ENCODE data around the gene ASB18. TPM values are rescaled to one million over a fixed set of nuclear protein-coding genes. Genes with fewer than 3 reads are reported as not detected.

Gene ASB18
- total RNA-seq, 4 donors from 2014 or later = not detected

DNA sequence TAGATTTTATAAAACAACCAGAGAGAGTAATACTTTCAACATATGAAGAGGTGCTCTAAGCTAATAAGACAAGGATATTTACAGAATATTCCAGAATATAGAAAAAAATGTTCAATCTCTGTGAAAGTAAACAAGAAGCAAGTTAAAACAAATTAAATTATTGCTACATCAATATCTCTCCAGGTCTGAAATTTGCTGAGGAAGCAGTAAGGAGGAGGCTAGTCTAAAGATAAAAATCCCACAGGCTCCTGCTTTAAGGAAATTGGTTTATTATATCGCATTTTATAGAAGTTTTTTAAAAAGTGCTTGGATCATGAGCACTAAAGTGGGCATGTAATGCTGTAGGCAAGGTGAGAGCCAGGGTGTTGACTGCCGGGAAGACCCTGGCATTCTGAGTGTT is 39.7 kb upstream of the ASB18 start:
- Histone ChIP-seq H3K36me3 (no peaks in the 10 kb centered on the region), H3K27ac (no peak overlapping the region), H3K27me3 (no peaks in the 10 kb centered on the region), H3K4me1 (no peaks in the 10 kb centered on the region), H3K4me3 (no peak overlapping the region), H3K9me3 (no peaks in the 10 kb centered on the region)
- TF ChIP-seq CTCF (IDR thresholded peaks at IDR 0.05) (no peak), POLR2AphosphoS5 (IDR thresholded peaks at IDR 0.05) (no peak), POLR2A (IDR thresholded peaks at IDR 0.05) (no peak), EP300 (IDR thresholded peaks at IDR 0.05; ENCODE audit: low read depth) (no peak)
- in situ Hi-C loops (cut with MboI; ENCODE audit: low pct_ligation_motif_present in 1 of 4, low pct_unique_long_range_greater_than_20kb in 1 of 4, low sequenced_read_pairs in 3 of 4) (no loop called here), intact Hi-C loops (cut with DNase I; ENCODE audit: low total_unique reads) (no loop called here)
- WGBS, 2 donors (ENCODE audit: low coverage in 1 of 2) = 84 to 91% methylated on average over 1 to 2 of the region's 2 CpGs
- DNase-seq = no peak

DNA sequence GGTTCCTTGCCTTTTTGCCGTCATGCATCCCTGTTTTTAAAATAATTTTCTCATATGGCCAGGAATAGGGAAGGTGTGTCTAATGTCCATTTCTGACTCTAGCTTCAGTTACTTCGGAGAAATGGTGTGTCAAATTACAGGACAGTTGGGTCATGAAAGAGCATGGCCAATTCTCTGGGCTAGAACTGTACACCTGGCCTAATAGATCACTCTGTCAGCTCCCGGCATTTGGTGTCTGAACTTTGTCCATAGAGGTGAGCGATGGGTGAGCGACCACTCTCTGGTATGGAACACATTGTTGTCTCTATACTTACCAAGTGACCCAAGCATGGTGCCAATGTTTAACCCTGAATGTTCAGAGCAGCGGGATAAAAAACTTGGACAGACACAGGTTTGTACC is 38.3 kb upstream of the ASB18 start:
- no peaks in the 10 kb centered on the region for H3K9me3 ChIP-seq
- no peak overlapping the region for H3K27ac ChIP-seq
- intact Hi-C loops (cut with DNase I; ENCODE audit: low total_unique reads) (no loop called here), in situ Hi-C loops (cut with MboI; ENCODE audit: low pct_ligation_motif_present in 1 of 4, low pct_unique_long_range_greater_than_20kb in 1 of 4, low sequenced_read_pairs in 3 of 4) (no loop called here)
- 85 to 95% methylated on average over 3 to 6 of the region's 6 CpGs for WGBS, 2 donors (ENCODE audit: low coverage in 1 of 2)
- H3K36me3 ChIP-seq = no peaks in the 10 kb centered on the region
- H3K4me1 ChIP-seq = no peaks in the 10 kb centered on the region
- no peak overlapping the region for H3K4me3 ChIP-seq
- no peaks in the 10 kb centered on the region for H3K27me3 ChIP-seq
- TF ChIP-seq POLR2A (IDR thresholded peaks at IDR 0.05) (no peak), CTCF (IDR thresholded peaks at IDR 0.05) (no peak), EP300 (IDR thresholded peaks at IDR 0.05; ENCODE audit: low read depth) (no peak), POLR2AphosphoS5 (IDR thresholded peaks at IDR 0.05) (no peak)
- DNase-seq = no peak

DNA sequence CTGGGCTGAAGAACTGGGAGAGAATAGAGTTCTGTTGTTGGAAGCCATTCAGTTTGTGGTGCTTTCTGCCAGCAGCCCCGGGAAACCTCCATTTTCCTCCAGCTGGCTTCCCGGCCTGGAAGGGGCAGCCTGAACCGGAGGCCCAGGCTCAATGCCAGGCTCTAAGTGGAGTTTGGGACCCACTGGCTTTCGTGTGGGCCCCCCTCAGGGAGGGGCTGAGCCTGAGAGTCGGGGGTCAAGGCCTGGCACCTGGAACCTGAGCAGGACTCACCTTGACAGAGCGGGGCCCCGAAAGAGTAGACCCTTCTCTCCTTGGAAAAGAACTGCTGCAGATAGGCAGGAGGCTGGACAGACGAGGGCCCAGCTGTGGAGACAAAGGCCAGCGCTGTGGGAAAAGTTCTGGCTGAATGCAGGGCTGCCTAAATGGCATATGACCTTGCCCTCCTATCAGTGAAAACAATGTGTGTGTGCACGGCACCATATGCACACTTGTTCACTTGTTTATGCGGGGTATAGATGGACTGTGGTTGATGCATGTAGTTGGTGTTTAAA is 34.8 kb upstream of the ASB18 start:
- WGBS, 2 donors (ENCODE audit: low coverage in 1 of 2) = 78 to 82% methylated on average over 7 to 11 of the region's 11 CpGs
- no peaks in the 10 kb centered on the region for H3K36me3 ChIP-seq
- in situ Hi-C loops (cut with MboI; ENCODE audit: low pct_ligation_motif_present in 1 of 4, low pct_unique_long_range_greater_than_20kb in 1 of 4, low sequenced_read_pairs in 3 of 4) = no loop called here
- no peak overlapping the region for H3K27ac ChIP-seq
- no peak for DNase-seq
- H3K4me1 ChIP-seq = no peaks in the 10 kb centered on the region
- H3K9me3 ChIP-seq = no peaks in the 10 kb centered on the region
- intact Hi-C loops (cut with DNase I; ENCODE audit: low total_unique reads) = no loop called here
- no peak for TF ChIP-seq POLR2A (IDR thresholded peaks at IDR 0.05)
- no peak for TF ChIP-seq CTCF (IDR thresholded peaks at IDR 0.05)
- TF ChIP-seq POLR2AphosphoS5 (IDR thresholded peaks at IDR 0.05) = no peak
- no peak for TF ChIP-seq EP300 (IDR thresholded peaks at IDR 0.05; ENCODE audit: low read depth)
- H3K4me3 ChIP-seq = no peak overlapping the region
- H3K27me3 ChIP-seq = no peaks in the 10 kb centered on the region

GRCh38 chr2:236295481-236295880 is 31.3 kb upstream of the ASB18 start:
- no peaks in the 10 kb centered on the region for H3K4me1 ChIP-seq
- H3K27ac ChIP-seq = no peak overlapping the region
- intact Hi-C loops (cut with DNase I; ENCODE audit: low total_unique reads) (no loop called here), in situ Hi-C loops (cut with MboI; ENCODE audit: low pct_ligation_motif_present in 1 of 4, low pct_unique_long_range_greater_than_20kb in 1 of 4, low sequenced_read_pairs in 3 of 4) (no loop called here)
- H3K4me3 ChIP-seq = no peak overlapping the region
- peaks cover 3% of the 10 kb centered on the region for H3K27me3 ChIP-seq
- WGBS, 2 donors (ENCODE audit: low coverage in 1 of 2) = 79% methylated on average over 8 of the region's 8 CpGs
- H3K9me3 ChIP-seq = no peaks in the 10 kb centered on the region
- no peak for TF ChIP-seq CTCF (IDR thresholded peaks at IDR 0.05)
- H3K36me3 ChIP-seq = no peaks in the 10 kb centered on the region
- no peak for DNase-seq

All from transverse colon (tissue), 4 donors.